HEK293 (cell line): ENCODE data around the gene ST7.
A peak's percentile ranks its signal among the peaks of the same experiment; 100 is the strongest.

Experiments used
- CTCF ChIA-PET: fragments of 350-600 bp; formaldehyde crosslinking; extraction: SDS; loops from one replicate; lab custom pipeline; 2021; ENCODE audit warnings: antibody characterized with exemption; lab: Yijun Ruan, JAX
- POLR2A ChIA-PET: fragments of 300-600 bp; formaldehyde crosslinking; extraction: SDS; loops from one replicate; lab custom pipeline; 2020; ENCODE audit warnings: antibody characterized with exemption, inconsistent platforms; lab: Yijun Ruan, JAX
- H3K27ac ChIP-seq: fragments of 200-500 bp; sonication (Bioruptor generic); 2 replicates; pipeline ENCODE4 v1.5.1; 2014; ENCODE audit warnings: low read depth, low read length, control low read depth, inconsistent platforms; ENCODE audit errors: extremely low read depth
- H3K36me3 ChIP-seq, 2 experiments: fragments of 200-500 bp in 1 of 2; sonication (Bioruptor generic) in 1 of 2; 1 replicate in 1 of 2; 2 replicates in 1 of 2; pipeline ENCODE4 v1.5.1; 2014 to 2017; ENCODE audit warnings: inconsistent platforms in 2 of 2, low read length in 2 of 2; ENCODE audit not compliant: control insufficient read depth in 2 of 2, insufficient read depth in 1 of 2
- H3K4me1 ChIP-seq: fragments of 200-500 bp; sonication (Bioruptor generic); 2 replicates; pipeline ENCODE4 v1.5.1; 2014; ENCODE audit warnings: mild to moderate bottlenecking, low read length, inconsistent platforms; ENCODE audit not compliant: control insufficient read depth, insufficient read depth
- H3K4me3 ChIP-seq: 2 replicates; pipeline ENCODE4 v1.5.1; 2011; ENCODE audit warnings: low read depth, mild to moderate bottlenecking, control low read depth, low read length, moderate library complexity
- H3K9me3 ChIP-seq: fragments of 200-500 bp; sonication (Bioruptor generic); 2 replicates; pipeline ENCODE4 v1.5.1; 2014; ENCODE audit warnings: low read depth, low read length, inconsistent platforms; ENCODE audit not compliant: control insufficient read depth, insufficient read depth
- BCL11A ChIP-seq: fragments of 450-650 bp; formaldehyde crosslinking; IDR thresholded peaks from 2 replicates; pipeline ENCODE4 v1.5.1; 2016; ENCODE audit warnings: low read depth, missing biosample characterization, missing genetic modification characterization
- GLIS2 ChIP-seq: fragments of 450-650 bp; formaldehyde crosslinking; IDR thresholded peaks from 2 replicates; pipeline ENCODE4 v1.5.1; 2016; ENCODE audit warnings: missing biosample characterization, missing genetic modification characterization
- YY2 ChIP-seq: fragments of 450-650 bp; formaldehyde crosslinking; IDR thresholded peaks from 2 replicates; pipeline ENCODE4 v1.5.1; 2016; ENCODE audit warnings: missing biosample characterization, missing genetic modification characterization
- ZBTB17 ChIP-seq: fragments of 450-650 bp; formaldehyde crosslinking; IDR thresholded peaks from 2 replicates; pipeline ENCODE4 v1.5.1; 2016; ENCODE audit warnings: missing biosample characterization, missing genetic modification characterization
- ZNF169 ChIP-seq: fragments of 450-650 bp; formaldehyde crosslinking; IDR thresholded peaks from 2 replicates; pipeline ENCODE4 v1.5.1; 2016; ENCODE audit warnings: missing biosample characterization, missing genetic modification characterization
- ZNF280D ChIP-seq: fragments of 450-650 bp; formaldehyde crosslinking; IDR thresholded peaks from 2 replicates; pipeline ENCODE4 v1.5.1; 2016; ENCODE audit warnings: missing biosample characterization, missing genetic modification characterization
- ZNF433 ChIP-seq: fragments of 450-650 bp; formaldehyde crosslinking; IDR thresholded peaks from 2 replicates; pipeline ENCODE4 v1.5.1; 2016; ENCODE audit warnings: missing biosample characterization, missing genetic modification characterization, low read depth
- ZNF510 ChIP-seq: fragments of 450-650 bp; formaldehyde crosslinking; IDR thresholded peaks from 2 replicates; pipeline ENCODE4 v1.5.1; 2018; ENCODE audit warnings: mild to moderate bottlenecking, missing genetic modification characterization, missing biosample characterization; ENCODE audit not compliant: insufficient replicate concordance
- ZNF513 ChIP-seq: fragments of 450-650 bp; IDR thresholded peaks from 2 replicates; pipeline ENCODE4 v1.5.1; 2018; ENCODE audit warnings: missing biosample characterization, missing genetic modification characterization
- ZNF544 ChIP-seq: fragments of 450-650 bp; formaldehyde crosslinking; IDR thresholded peaks from 2 replicates; pipeline ENCODE4 v1.5.0; 2017; ENCODE audit warnings: missing biosample characterization, missing genetic modification characterization
- ZNF571 ChIP-seq: fragments of 450-650 bp; formaldehyde crosslinking; IDR thresholded peaks from 2 replicates; pipeline ENCODE4 v1.5.0; 2017; ENCODE audit warnings: missing biosample characterization, missing genetic modification characterization
- ZNF664 ChIP-seq: fragments of 450-650 bp; formaldehyde crosslinking; IDR thresholded peaks from 2 replicates; pipeline ENCODE4 v1.5.1; 2016; ENCODE audit warnings: missing biosample characterization, missing genetic modification characterization
- ZNF704 ChIP-seq: fragments of 450-650 bp; formaldehyde crosslinking; IDR thresholded peaks from 2 replicates; pipeline ENCODE4 v1.5.1; 2016; ENCODE audit warnings: missing biosample characterization, missing genetic modification characterization
- ZNF768 ChIP-seq: fragments of 450-650 bp; formaldehyde crosslinking; IDR thresholded peaks from 2 replicates; pipeline ENCODE4 v1.5.1; 2018; ENCODE audit warnings: missing biosample characterization, mild to moderate bottlenecking, missing genetic modification characterization
- ZSCAN18 ChIP-seq: fragments of 450-650 bp; formaldehyde crosslinking; IDR thresholded peaks from 2 replicates; pipeline ENCODE4 v1.5.1; 2016; ENCODE audit warnings: missing biosample characterization, missing genetic modification characterization
- TF ChIP-seq, protein P1 (sequence below): fragments of 450-650 bp; formaldehyde crosslinking; IDR thresholded peaks from 2 replicates; pipeline ENCODE4 v1.5.1; 2017; ENCODE audit warnings: missing biosample characterization, mild to moderate bottlenecking, missing genetic modification characterization, moderate library complexity

The ST7 gene

DNA sequence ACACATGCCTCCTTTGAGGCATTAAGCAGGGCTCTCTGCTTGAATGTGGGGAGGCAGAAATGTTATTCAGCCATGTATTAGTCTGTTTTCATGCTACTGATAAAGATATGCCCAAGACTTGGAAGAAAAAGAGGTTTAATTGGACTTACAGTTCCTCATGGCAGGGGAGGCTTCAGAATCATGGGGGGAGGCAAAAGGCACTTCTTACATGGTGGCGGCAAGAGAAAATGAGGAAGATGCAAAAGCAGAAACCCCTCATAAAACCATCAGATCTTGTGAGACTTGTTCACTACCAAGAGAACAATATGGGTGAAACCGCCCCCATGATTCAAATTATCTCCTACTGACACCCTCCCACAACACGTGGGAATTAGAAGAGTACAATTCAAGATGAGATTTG lies 37.9 kb downstream of the ST7 start:
- POLR2A ChIA-PET, result no interaction called here
- Histone ChIP-seq H3K36me3 (no peaks in the 10 kb centered on the region), H3K27ac (no peak overlapping the region), H3K4me3 (no peak overlapping the region), H3K9me3 (no peaks in the 10 kb centered on the region), H3K4me1 (no peaks in the 10 kb centered on the region)
- CTCF ChIA-PET, result interaction anchor here (0.6 kb wide), 1 partner anchor 135 kb away, joined by 4 read pairs; no protein-coding TSS in a partner anchor
- TF ChIP-seq BCL11A (tag by site-specific recombination) (no peak), ZBTB17 (tag by site-specific recombination) (no peak), ZNF510 (tag by site-specific recombination) (peak; percentile 20), ZNF664 (tag by site-specific recombination) (no peak)
- TF ChIP-seq, protein P1, sequence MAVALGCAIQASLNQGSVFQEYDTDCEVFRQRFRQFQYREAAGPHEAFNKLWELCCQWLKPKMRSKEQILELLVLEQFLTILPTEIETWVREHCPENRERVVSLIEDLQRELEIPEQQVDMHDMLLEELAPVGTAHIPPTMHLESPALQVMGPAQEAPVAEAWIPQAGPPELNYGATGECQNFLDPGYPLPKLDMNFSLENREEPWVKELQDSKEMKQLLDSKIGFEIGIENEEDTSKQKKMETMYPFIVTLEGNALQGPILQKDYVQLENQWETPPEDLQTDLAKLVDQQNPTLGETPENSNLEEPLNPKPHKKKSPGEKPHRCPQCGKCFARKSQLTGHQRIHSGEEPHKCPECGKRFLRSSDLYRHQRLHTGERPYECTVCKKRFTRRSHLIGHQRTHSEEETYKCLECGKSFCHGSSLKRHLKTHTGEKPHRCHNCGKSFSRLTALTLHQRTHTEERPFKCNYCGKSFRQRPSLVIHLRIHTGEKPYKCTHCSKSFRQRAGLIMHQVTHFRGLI (tag by site-specific recombination), result no peak

DNA sequence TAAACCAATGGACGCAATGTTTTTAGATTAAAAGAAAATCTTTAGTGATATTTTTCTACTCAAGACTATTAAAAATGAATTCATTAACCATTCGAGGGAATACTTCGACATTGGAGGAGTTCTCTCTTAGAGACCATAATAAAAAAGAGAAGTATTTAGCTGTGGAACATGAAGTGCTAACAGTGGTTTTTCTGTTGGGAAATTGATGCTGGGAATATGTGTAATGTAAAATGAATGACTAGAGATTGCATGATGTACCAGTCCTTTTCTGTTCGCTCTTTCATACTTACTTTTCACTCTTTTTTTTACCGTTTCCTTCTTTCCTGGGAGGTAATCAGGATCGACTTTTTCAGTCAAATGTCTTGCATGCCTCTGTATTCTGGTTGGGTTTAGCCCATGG lies 41.3 kb downstream of the ST7 start:
- ChIA-PET POLR2A (no interaction called here), CTCF (interaction anchor here (0.5 to 3.4 kb wide), 2 partner anchors 9 to 656 kb away, joined by 3 to 14 read pairs; no protein-coding TSS in a partner anchor)
- TF ChIP-seq ZNF571 (no peak), GLIS2 (tag by site-specific recombination) (no peak), ZNF544 (tag by site-specific recombination) (no peak), ZNF510 (tag by site-specific recombination) (no peak), ZNF280D (tag by site-specific recombination) (no peak), ZNF513 (no peak), ZNF433 (tag by site-specific recombination) (no peak)
- H3K36me3 ChIP-seq, result no peaks in the 10 kb centered on the region
- H3K4me1 ChIP-seq, result no peaks in the 10 kb centered on the region
- H3K27ac ChIP-seq, result no peak overlapping the region
- H3K9me3 ChIP-seq, result no peaks in the 10 kb centered on the region
- no peak overlapping the region for H3K4me3 ChIP-seq

- H3K4me3 ChIP-seq, result no peak overlapping the region
- no peaks in the 10 kb centered on the region for H3K9me3 ChIP-seq
- no peak overlapping the region for H3K27ac ChIP-seq
- H3K4me1 ChIP-seq, result no peaks in the 10 kb centered on the region
- ChIA-PET POLR2A (no interaction called here), CTCF (interaction anchor here (2.7 kb wide), 1 partner anchor 9 kb away, joined by 10 read pairs; no protein-coding TSS in a partner anchor)
- H3K36me3 ChIP-seq, result no peaks in the 10 kb centered on the region
- no peak for TF ChIP-seq ZSCAN18 (tag by site-specific recombination)
- TF ChIP-seq ZNF169 (tag by site-specific recombination), result no peak
- no peak for TF ChIP-seq YY2
- no peak for TF ChIP-seq ZNF704 (tag by site-specific recombination)
- no peak for TF ChIP-seq ZNF768 (tag by site-specific recombination)
- TF ChIP-seq ZNF544 (tag by site-specific recombination), result no peak
Measured at GRCh38 chr7:116997972-116998371, 44.7 kb downstream of the ST7 start.
